HCT116 (cell line): Measurements from ENCODE around the gene CIC.

Source experiments
- EZH2 ChIP-seq: fragments of 200-600 bp; sonication (generic); IDR thresholded peaks from 2 replicates; pipeline ENCODE4 v1.6.1; 2017; ENCODE audit warnings: antibody characterized with exemption, mixed run types
- FOSL1 ChIP-seq: IDR thresholded peaks from 2 replicates; pipeline ENCODE4 v1.6.1; 2012; ENCODE audit warnings: low read depth
- JUND ChIP-seq: IDR thresholded peaks from 2 replicates; pipeline ENCODE4 v1.6.1; 2012
- POLR2A ChIP-seq: IDR thresholded peaks from 2 replicates; pipeline ENCODE4 v1.7.0; 2011; ENCODE audit warnings: borderline replicate concordance; ENCODE audit not compliant: insufficient read depth, insufficient read length; ENCODE audit errors: extremely low read depth
- POLR2AphosphoS5 ChIP-seq: IDR thresholded peaks from 2 replicates; pipeline ENCODE4 v1.6.1; 2011; ENCODE audit warnings: mild to moderate bottlenecking, low read depth, low read length, moderate library complexity
- SIN3A ChIP-seq: IDR thresholded peaks from 2 replicates; pipeline ENCODE4 v1.6.1; 2012; ENCODE audit warnings: low read depth
- SRF ChIP-seq: IDR thresholded peaks from 2 replicates; pipeline ENCODE4 v1.6.1; 2012; ENCODE audit warnings: low read depth
- TCF7L2 ChIP-seq: IDR thresholded peaks from 2 replicates; pipeline ENCODE4 v1.7.0; 2011; ENCODE audit warnings: borderline replicate concordance, inconsistent platforms; ENCODE audit not compliant: insufficient read depth, insufficient read length; ENCODE audit errors: extremely low read depth
- YY1 ChIP-seq: IDR thresholded peaks from 2 replicates; pipeline ENCODE4 v1.6.1; 2011; ENCODE audit warnings: low read length, low read depth, moderate library complexity, mild to moderate bottlenecking; ENCODE audit not compliant: insufficient replicate concordance; ENCODE audit errors: extremely low read depth
- ZFX ChIP-seq: fragments of 450-650 bp; IDR thresholded peaks from 2 replicates; pipeline ENCODE4 v1.6.1; 2017
- TF ChIP-seq, protein P1 (sequence below), 3 experiments: fragments of 200-600 bp in 1 of 3; sonication (generic) in 1 of 3; IDR thresholded peaks in 2 of 3; conservative IDR thresholded peaks in 1 of 3; 2 replicates each; pipeline ENCODE4 v1.5.1; 2012 to 2017; ENCODE audit warnings: low read depth in 2 of 3, low read length in 2 of 3, antibody characterized with exemption in 1 of 3, borderline replicate concordance in 1 of 3, control low read depth in 1 of 3, mild to moderate bottlenecking in 1 of 3, mixed read lengths in 1 of 3, mixed run types in 1 of 3, moderate library complexity in 1 of 3; ENCODE audit not compliant: insufficient read depth in 1 of 3
- TF ChIP-seq, protein P2 (sequence below): IDR thresholded peaks from 2 replicates; pipeline ENCODE4 v1.6.1; 2012; ENCODE audit warnings: low read depth
- TF ChIP-seq, protein P3 (sequence below): IDR thresholded peaks from 2 replicates; pipeline ENCODE4 v1.6.1; 2012
- TF ChIP-seq, protein P4 (sequence below): IDR thresholded peaks from 2 replicates; pipeline ENCODE4 v1.6.1; 2012

DNA sequence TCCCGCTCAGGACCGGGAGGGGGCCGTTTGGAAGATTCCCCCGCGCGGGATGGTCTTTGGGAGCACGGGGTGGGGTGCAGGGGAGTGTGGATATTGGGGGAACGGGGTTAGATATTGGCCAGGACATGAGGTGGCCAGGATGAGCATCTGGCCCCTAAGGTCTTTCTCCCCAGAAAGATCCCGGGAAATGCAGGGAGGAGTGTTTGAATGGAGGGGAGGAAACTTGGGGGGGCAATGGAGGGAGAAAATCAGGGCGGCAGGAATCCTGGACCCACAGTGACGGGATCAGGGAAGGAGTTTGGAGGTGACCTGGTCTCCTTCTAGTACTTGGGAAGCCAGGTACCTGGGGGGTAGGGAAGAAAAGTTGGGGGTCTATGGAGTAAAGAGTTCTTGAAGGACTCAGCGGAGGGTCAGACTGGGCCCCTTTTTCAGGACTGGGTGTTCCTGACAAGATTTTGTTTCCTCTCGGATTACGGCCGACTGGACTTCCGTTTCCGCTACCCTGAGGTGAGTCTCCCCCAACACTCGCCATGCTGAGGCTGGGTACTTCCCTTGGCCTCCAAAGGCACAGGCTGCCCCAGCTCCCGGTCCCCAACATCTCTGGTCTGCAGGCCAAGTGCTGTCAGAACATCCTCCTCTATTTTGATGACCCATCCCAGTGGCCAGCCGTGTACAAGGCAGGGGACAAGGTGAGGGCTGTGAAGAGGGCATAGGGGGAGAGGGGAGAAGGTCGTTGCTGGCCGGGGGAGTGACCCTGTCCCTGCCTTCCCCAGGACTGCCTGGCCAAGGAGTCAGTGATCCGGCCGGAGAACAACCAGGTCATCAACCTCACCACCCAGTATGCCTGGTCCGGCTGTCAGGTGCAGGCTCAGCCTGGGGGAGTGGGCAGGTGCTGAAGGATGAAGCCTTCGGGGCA lies 45.0 kb downstream of the CIC start:
- TF ChIP-seq SIN3A = no peak
- TF ChIP-seq EZH2 = no peak
- TF ChIP-seq, protein P1, sequence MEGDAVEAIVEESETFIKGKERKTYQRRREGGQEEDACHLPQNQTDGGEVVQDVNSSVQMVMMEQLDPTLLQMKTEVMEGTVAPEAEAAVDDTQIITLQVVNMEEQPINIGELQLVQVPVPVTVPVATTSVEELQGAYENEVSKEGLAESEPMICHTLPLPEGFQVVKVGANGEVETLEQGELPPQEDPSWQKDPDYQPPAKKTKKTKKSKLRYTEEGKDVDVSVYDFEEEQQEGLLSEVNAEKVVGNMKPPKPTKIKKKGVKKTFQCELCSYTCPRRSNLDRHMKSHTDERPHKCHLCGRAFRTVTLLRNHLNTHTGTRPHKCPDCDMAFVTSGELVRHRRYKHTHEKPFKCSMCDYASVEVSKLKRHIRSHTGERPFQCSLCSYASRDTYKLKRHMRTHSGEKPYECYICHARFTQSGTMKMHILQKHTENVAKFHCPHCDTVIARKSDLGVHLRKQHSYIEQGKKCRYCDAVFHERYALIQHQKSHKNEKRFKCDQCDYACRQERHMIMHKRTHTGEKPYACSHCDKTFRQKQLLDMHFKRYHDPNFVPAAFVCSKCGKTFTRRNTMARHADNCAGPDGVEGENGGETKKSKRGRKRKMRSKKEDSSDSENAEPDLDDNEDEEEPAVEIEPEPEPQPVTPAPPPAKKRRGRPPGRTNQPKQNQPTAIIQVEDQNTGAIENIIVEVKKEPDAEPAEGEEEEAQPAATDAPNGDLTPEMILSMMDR (IDR thresholded peaks at IDR 0.05 in 2 of 3, conservative IDR thresholded peaks at IDR 0.05 in 1 of 3; ENCODE audit: borderline replicate concordance in 1 of 3, insufficient read depth in 1 of 3, low read depth in 2 of 3, low read length in 2 of 3) = no peak
- TF ChIP-seq POLR2AphosphoS5 = no peak
- TF ChIP-seq, protein P2, sequence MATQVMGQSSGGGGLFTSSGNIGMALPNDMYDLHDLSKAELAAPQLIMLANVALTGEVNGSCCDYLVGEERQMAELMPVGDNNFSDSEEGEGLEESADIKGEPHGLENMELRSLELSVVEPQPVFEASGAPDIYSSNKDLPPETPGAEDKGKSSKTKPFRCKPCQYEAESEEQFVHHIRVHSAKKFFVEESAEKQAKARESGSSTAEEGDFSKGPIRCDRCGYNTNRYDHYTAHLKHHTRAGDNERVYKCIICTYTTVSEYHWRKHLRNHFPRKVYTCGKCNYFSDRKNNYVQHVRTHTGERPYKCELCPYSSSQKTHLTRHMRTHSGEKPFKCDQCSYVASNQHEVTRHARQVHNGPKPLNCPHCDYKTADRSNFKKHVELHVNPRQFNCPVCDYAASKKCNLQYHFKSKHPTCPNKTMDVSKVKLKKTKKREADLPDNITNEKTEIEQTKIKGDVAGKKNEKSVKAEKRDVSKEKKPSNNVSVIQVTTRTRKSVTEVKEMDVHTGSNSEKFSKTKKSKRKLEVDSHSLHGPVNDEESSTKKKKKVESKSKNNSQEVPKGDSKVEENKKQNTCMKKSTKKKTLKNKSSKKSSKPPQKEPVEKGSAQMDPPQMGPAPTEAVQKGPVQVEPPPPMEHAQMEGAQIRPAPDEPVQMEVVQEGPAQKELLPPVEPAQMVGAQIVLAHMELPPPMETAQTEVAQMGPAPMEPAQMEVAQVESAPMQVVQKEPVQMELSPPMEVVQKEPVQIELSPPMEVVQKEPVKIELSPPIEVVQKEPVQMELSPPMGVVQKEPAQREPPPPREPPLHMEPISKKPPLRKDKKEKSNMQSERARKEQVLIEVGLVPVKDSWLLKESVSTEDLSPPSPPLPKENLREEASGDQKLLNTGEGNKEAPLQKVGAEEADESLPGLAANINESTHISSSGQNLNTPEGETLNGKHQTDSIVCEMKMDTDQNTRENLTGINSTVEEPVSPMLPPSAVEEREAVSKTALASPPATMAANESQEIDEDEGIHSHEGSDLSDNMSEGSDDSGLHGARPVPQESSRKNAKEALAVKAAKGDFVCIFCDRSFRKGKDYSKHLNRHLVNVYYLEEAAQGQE = no peak
- TF ChIP-seq YY1 = no peak
- no peak for TF ChIP-seq TCF7L2
- no peak for TF ChIP-seq ZFX
- no peak for TF ChIP-seq FOSL1
- no peak for TF ChIP-seq SRF
- TF ChIP-seq POLR2A = no peak
- TF ChIP-seq, protein P3, sequence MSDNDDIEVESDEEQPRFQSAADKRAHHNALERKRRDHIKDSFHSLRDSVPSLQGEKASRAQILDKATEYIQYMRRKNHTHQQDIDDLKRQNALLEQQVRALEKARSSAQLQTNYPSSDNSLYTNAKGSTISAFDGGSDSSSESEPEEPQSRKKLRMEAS = no peak
- no peak for TF ChIP-seq JUND
- TF ChIP-seq, protein P4, sequence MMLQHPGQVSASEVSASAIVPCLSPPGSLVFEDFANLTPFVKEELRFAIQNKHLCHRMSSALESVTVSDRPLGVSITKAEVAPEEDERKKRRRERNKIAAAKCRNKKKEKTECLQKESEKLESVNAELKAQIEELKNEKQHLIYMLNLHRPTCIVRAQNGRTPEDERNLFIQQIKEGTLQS = no peak
